MCF 10A (cell line): Measurements from ENCODE around the gene PET100. TPM values are rescaled to one million over a fixed set of nuclear protein-coding genes. Genes with fewer than 3 reads are reported as not detected.

Experiments used
- Bru-seq: library from RNA; stranded (reverse); fragments of 400-500 nt; gene quantifications from one replicate; lab custom pipeline; 2021; lab: Mats Ljungman, UMichigan
- BruChase-seq, 2 experiments: library from RNA; stranded (reverse); fragments of 400-500 nt; gene quantifications; one replicate each; lab custom pipeline; 2021; lab: Mats Ljungman, UMichigan
- BruUV-seq: library from RNA; stranded (reverse); fragments of 400-500 nt; replicated peaks from 2 replicates; lab custom pipeline; 2021; lab: Mats Ljungman, UMichigan
- CTCF ChIA-PET: fragments of 300-600 bp; sonication (Branson Sonifier 250); formaldehyde crosslinking; extraction: SDS; loops from one replicate; lab custom pipeline; 2021; ENCODE audit warnings: antibody characterized with exemption, inconsistent platforms; lab: Yijun Ruan, JAX
- POLR2A ChIA-PET: fragments of 300-600, 350-650 bp; sonication (Branson Sonifier 250); formaldehyde crosslinking; extraction: SDS; loops from one replicate; lab custom pipeline; 2020; ENCODE audit warnings: antibody characterized with exemption, inconsistent platforms; lab: Yijun Ruan, JAX
- DNase-seq: peaks from one replicate; pipeline ENCODE4 v3.0.0-alpha.2; 2018; ENCODE audit not compliant: unreplicated experiment
- H3K27ac Mint-ChIP-seq: one replicate; pipeline ENCODE4 v1.8.0; 2022; ENCODE audit warnings: mild to moderate bottlenecking, low read depth, mixed read lengths; ENCODE audit not compliant: unreplicated experiment
- H3K27me3 Mint-ChIP-seq: one replicate; pipeline ENCODE4 v1.8.0; 2022; ENCODE audit warnings: mixed read lengths; ENCODE audit not compliant: insufficient read depth, unreplicated experiment
- H3K36me3 Mint-ChIP-seq: one replicate; pipeline ENCODE4 v1.8.0; 2022; ENCODE audit warnings: mild to moderate bottlenecking, moderate library complexity, mixed read lengths; ENCODE audit not compliant: insufficient read depth, unreplicated experiment
- H3K4me1 Mint-ChIP-seq: one replicate; pipeline ENCODE4 v1.8.0; 2022; ENCODE audit warnings: mixed read lengths; ENCODE audit not compliant: insufficient read depth, unreplicated experiment
- H3K4me3 Mint-ChIP-seq: one replicate; pipeline ENCODE4 v1.8.0; 2022; ENCODE audit warnings: mild to moderate bottlenecking, moderate library complexity, mixed read lengths; ENCODE audit not compliant: unreplicated experiment
- H3K9me3 Mint-ChIP-seq: one replicate; pipeline ENCODE4 v1.8.0; 2022; ENCODE audit warnings: mixed read lengths; ENCODE audit not compliant: unreplicated experiment
- intact Hi-C: fragments of 100-400 bp; cut with micrococcal nuclease; formaldehyde crosslinking; loops from 2 replicates; pipeline ENCODE4 v1.14.1; 2022
- long read RNA-seq: library from polyadenylated mRNA; stranded (forward); transcript quantifications from one replicate; pipeline ENCODE4 v2.0.0, GENCODE V29; 2022
- total RNA-seq: library from RNA; stranded (reverse); gene quantifications from 2 replicates; pipeline ENCODE4 v1.2.3, GENCODE V29; 2022
- TF ChIP-seq, protein P1 (sequence below): fragments of 200-600 bp; IDR thresholded peaks from one replicate; pipeline ENCODE4 v1.8.0; 2022; ENCODE audit warnings: antibody characterized with exemption, mild to moderate bottlenecking; ENCODE audit not compliant: unreplicated experiment

PET100 gene, protein sequence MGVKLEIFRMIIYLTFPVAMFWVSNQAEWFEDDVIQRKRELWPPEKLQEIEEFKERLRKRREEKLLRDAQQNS
- total RNA-seq, result 53.9 and 101 TPM in 2 replicates
- Bru-seq, nascent RNA, result percentile 65 among the genes with signal in this experiment
- percentile 80 among the genes with signal in this experiment for BruChase-seq, experiment 1, labeled RNA remaining after a 6-hour chase
- BruChase-seq, experiment 2, labeled RNA remaining after a 2-hour chase, result percentile 74 among the genes with signal in this experiment
- long read RNA-seq, transcript PET100-202 (4 exons, 719 nt), result major isoform, 87 of 103 reads
- long read RNA-seq, transcript PET100-203 (5 exons, 375 nt), result minor isoform, 6 of 103 reads
- long read RNA-seq, partial matches to known transcripts, result 4 of 103 reads
- long read RNA-seq, other reads (novel, unspliced or antisense), result 4 of 103 reads

GRCh38 chr19:7629347-7630054 lies at the start of gene PET100, which contains the start of gene XAB2:
PET100 (plus strand) TSS chr19:7629793; CDS start chr19:7629834, 41 bp downstream.
XAB2 (minus strand) TSS chr19:7629545; CDS start chr19:7629527, 18 bp downstream.
- peak; percentile 99 for DNase-seq
- BruUV-seq, result no TSS peak
- Mint-ChIP-seq H3K9me3 (no peaks in the 10 kb centered on the region), H3K27me3 (no peaks in the 10 kb centered on the region), H3K4me3 (peak within 1 kb of the TSS; percentile 95), H3K27ac (peak within 1 kb of the TSS; percentile 100), H3K36me3 (peaks cover 34% of the 10 kb centered on the region), H3K4me1 (peaks cover 23% of the 10 kb centered on the region)
- TF ChIP-seq, protein P1, sequence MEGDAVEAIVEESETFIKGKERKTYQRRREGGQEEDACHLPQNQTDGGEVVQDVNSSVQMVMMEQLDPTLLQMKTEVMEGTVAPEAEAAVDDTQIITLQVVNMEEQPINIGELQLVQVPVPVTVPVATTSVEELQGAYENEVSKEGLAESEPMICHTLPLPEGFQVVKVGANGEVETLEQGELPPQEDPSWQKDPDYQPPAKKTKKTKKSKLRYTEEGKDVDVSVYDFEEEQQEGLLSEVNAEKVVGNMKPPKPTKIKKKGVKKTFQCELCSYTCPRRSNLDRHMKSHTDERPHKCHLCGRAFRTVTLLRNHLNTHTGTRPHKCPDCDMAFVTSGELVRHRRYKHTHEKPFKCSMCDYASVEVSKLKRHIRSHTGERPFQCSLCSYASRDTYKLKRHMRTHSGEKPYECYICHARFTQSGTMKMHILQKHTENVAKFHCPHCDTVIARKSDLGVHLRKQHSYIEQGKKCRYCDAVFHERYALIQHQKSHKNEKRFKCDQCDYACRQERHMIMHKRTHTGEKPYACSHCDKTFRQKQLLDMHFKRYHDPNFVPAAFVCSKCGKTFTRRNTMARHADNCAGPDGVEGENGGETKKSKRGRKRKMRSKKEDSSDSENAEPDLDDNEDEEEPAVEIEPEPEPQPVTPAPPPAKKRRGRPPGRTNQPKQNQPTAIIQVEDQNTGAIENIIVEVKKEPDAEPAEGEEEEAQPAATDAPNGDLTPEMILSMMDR, result no peak
- intact Hi-C loops, result no loop called here
- ChIA-PET CTCF (interaction anchor here (0.6 to 1.9 kb wide), 7 partner anchors 12 to 170 kb away, joined by 3 to 10 read pairs (median 3); partner anchors contain the start of gene TRAPPC5), POLR2A (interaction anchor here (0.6 to 2.5 kb wide), 27 partner anchors 9 to 1891 kb away, joined by 3 to 41 read pairs (median 4); partner anchors contain the start of genes PNPLA6, TIMM44, TRAPPC5 and ZNF557)

DNA sequence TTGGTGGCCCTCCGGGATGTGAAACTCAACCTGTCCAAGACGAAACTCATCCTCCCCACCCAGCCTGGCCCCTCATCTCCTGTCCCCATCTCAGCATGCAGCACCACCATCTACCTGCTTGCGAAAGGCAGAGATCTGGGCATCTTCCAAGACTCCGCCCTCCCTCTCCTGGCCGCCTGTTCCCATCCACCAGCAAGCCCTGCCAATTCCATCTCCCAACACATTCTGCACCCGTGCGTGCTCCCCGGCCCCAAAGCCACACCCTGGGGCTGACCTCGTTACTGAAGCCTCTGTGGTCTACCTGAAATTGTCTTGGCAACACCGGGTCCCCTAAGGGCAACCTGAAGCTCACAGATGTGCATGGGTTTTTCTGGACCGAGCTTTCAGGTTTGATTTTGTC lies 47.1 kb upstream of the PET100 start:
- Mint-ChIP-seq H3K27ac (no peak overlapping the region), H3K4me3 (no peak overlapping the region), H3K4me1 (peaks cover 17% of the 10 kb centered on the region), H3K9me3 (no peaks in the 10 kb centered on the region), H3K27me3 (peaks cover 25% of the 10 kb centered on the region), H3K36me3 (no peaks in the 10 kb centered on the region)
- ChIA-PET CTCF (interaction anchor here (0.6 to 2.7 kb wide), 2 partner anchors 14 to 182 kb away, joined by 3 to 14 read pairs; no protein-coding TSS in a partner anchor), POLR2A (no interaction called here)
- TF ChIP-seq, protein P1, result no peak
- DNase-seq, result peak; percentile 53
- BruUV-seq, result no TSS peak
- intact Hi-C loops, result no loop called here

- Mint-ChIP-seq H3K27me3 (no peaks in the 10 kb centered on the region), H3K4me3 (no peak overlapping the region), H3K9me3 (no peaks in the 10 kb centered on the region), H3K27ac (no peak overlapping the region), H3K36me3 (no peaks in the 10 kb centered on the region), H3K4me1 (peaks cover 6% of the 10 kb centered on the region)
- TF ChIP-seq, protein P1, result no peak
- POLR2A ChIA-PET, result interaction anchor here (0.5 to 2.4 kb wide), 2 partner anchors 19 kb away, joined by 3 to 6 read pairs; no protein-coding TSS in a partner anchor
- BruUV-seq, result no TSS peak
- no peak for DNase-seq
- intact Hi-C loops, result no loop called here
- CTCF ChIA-PET, result interaction anchor here (1.6 kb wide), 1 partner anchor 21 kb away, joined by 7 read pairs; no protein-coding TSS in a partner anchor
Measured at GRCh38 chr19:7589822-7590221, 39.8 kb upstream of the PET100 start.
